Dendritic cell treated with granulocyte-macrophage colony-stimulating factor and Interleukin-4, amounts not matched to agents 40 ng/mL and 50 ng/mL, for 4 days (primary cell): ENCODE results near the gene SCAF4.
"Not testable (repeated sequence)": the region's sequence is repeated elsewhere in the genome, so short reads cannot be mapped to it uniquely, and the experiment has no call there.

Experiments used
- H3K27ac Mint-ChIP-seq: one replicate; pipeline ENCODE4 v1.8.0; 2022; ENCODE audit warnings: mild to moderate bottlenecking, mixed read lengths
- H3K27me3 Mint-ChIP-seq: one replicate; pipeline ENCODE4 v1.8.0; 2022; ENCODE audit warnings: mild to moderate bottlenecking, mixed read lengths
- H3K36me3 Mint-ChIP-seq: one replicate; pipeline ENCODE4 v1.8.0; 2022; ENCODE audit warnings: low read depth, mixed read lengths
- H3K4me1 Mint-ChIP-seq: one replicate; pipeline ENCODE4 v1.8.0; 2022; ENCODE audit warnings: low read depth, mixed read lengths
- H3K4me3 Mint-ChIP-seq: one replicate; pipeline ENCODE4 v1.8.0; 2022; ENCODE audit warnings: mild to moderate bottlenecking, moderate library complexity, mixed read lengths
- H3K9me3 Mint-ChIP-seq: one replicate; pipeline ENCODE4 v1.8.0; 2022; ENCODE audit warnings: mixed read lengths
- intact Hi-C: fragments of 100-400 bp; cut with micrococcal nuclease; formaldehyde crosslinking; loops from one replicate; pipeline ENCODE4 v1.15.0; 2022

SCAF4 gene

GRCh38 chr21:31651491-31651890 is 80.4 kb downstream of the SCAF4 start:
- H3K4me1 Mint-ChIP-seq, H3K4me3 Mint-ChIP-seq, H3K27ac Mint-ChIP-seq, H3K9me3 Mint-ChIP-seq, intact Hi-C loops, H3K27me3 Mint-ChIP-seq, H3K36me3 Mint-ChIP-seq: not testable (repeated sequence)

DNA sequence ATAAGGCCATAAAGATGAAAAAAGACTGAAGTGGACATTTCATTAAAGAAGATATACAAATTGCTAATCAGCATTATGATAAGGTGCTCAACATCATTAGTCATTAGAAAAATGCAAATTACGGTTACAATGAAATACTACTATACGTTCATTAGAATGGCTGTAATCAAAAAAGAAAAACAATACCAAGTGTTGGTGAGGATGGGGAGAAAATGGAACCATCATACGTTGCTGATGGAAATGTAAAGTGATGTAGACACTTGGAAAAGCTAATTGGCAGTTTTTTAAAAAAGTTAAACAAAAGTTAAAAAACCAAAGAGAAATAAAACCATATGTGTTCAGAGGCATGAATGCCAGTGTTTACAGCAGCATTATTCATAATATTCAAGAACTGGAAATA is 81.0 kb downstream of the SCAF4 start:
- intact Hi-C loops: no loop called here
- no peaks in the 10 kb centered on the region for H3K36me3 Mint-ChIP-seq

GRCh38 chr21:31647650-31648049 is 84.3 kb downstream of the SCAF4 start:
- Mint-ChIP-seq H3K9me3 (no peaks in the 10 kb centered on the region), H3K4me1 (no peaks in the 10 kb centered on the region), H3K4me3 (no peak overlapping the region), H3K27ac (no peak overlapping the region), H3K36me3 (no peaks in the 10 kb centered on the region), H3K27me3 (no peaks in the 10 kb centered on the region)
- intact Hi-C loops: no loop called here

More for the DNA sequence above, 81.0 kb downstream of the SCAF4 start:
- Mint-ChIP-seq H3K27ac (no peak overlapping the region), H3K27me3 (peaks cover 4% of the 10 kb centered on the region), H3K4me3 (no peak overlapping the region), H3K9me3 (no peaks in the 10 kb centered on the region), H3K4me1 (peaks cover 6% of the 10 kb centered on the region)

GRCh38 chr21:31644643-31645042 is 87.3 kb downstream of the SCAF4 start:
- intact Hi-C loops: no loop called here
- H3K9me3 Mint-ChIP-seq: no peaks in the 10 kb centered on the region
- no peak overlapping the region for H3K4me3 Mint-ChIP-seq
- H3K4me1 Mint-ChIP-seq: no peaks in the 10 kb centered on the region
- H3K27ac Mint-ChIP-seq: no peak overlapping the region
- no peaks in the 10 kb centered on the region for H3K27me3 Mint-ChIP-seq
- no peaks in the 10 kb centered on the region for H3K36me3 Mint-ChIP-seq

GRCh38 chr21:31641416-31641922 is 90.4 kb downstream of the SCAF4 start:
- Mint-ChIP-seq H3K27me3 (no peaks in the 10 kb centered on the region), H3K4me3 (no peak overlapping the region), H3K27ac (no peak overlapping the region), H3K4me1 (no peaks in the 10 kb centered on the region), H3K36me3 (no peaks in the 10 kb centered on the region), H3K9me3 (peaks cover 8% of the 10 kb centered on the region)
- intact Hi-C loops: no loop called here

DNA sequence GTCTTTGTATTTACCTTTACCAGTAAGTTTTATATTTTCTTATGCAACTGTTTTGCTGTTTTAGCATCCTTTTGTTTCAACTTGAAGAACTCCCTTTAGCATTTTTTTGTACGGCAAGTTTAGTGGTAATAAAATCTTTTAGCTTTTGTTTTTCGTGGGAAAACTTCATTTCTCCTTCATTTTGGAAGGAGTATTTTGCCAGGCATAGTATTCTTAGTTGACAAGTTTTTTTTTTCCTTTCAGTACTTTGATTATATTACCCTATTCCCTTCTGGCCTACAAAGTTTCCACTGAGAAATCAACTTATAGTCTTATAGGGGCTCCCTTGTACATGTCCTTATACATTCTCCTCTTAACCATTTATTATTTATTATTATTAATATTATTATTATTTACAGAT is 95.0 kb downstream of the SCAF4 start:
- H3K36me3 Mint-ChIP-seq: no peaks in the 10 kb centered on the region
- H3K27me3 Mint-ChIP-seq: no peaks in the 10 kb centered on the region
- no peaks in the 10 kb centered on the region for H3K4me1 Mint-ChIP-seq
- H3K4me3 Mint-ChIP-seq: no peak overlapping the region
- intact Hi-C loops: no loop called here
- peaks cover 8% of the 10 kb centered on the region for H3K9me3 Mint-ChIP-seq
- no peak overlapping the region for H3K27ac Mint-ChIP-seq

DNA sequence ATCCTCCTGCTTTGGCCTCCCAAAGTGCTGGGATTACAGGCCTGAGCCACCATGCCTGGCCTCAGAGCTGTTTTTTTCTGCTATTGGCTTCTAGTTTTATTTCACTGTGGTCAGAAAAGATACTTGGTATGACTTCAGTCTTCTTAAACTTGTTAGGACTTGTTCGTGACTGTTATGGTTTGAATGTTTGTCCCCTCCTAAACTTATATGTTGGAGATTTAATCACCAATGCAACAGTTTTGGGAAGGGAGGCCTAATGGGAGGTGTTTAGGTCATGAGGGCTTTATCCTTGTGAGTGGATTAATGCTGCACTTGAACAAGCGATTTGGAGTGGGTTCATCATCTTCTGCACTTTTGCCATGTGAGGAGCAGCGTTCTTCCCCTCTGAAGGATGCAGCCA is 96.9 kb downstream of the SCAF4 start:
- Mint-ChIP-seq H3K27me3 (no peaks in the 10 kb centered on the region), H3K36me3 (no peaks in the 10 kb centered on the region), H3K9me3 (peaks cover 8% of the 10 kb centered on the region), H3K4me3 (no peak overlapping the region), H3K27ac (no peak overlapping the region), H3K4me1 (no peaks in the 10 kb centered on the region)
- intact Hi-C loops: no loop called here

- intact Hi-C loops, H3K36me3 Mint-ChIP-seq, H3K4me3 Mint-ChIP-seq, H3K27me3 Mint-ChIP-seq, H3K27ac Mint-ChIP-seq, H3K4me1 Mint-ChIP-seq, H3K9me3 Mint-ChIP-seq: not testable (repeated sequence)
These were observed 100.0 kb downstream of the SCAF4 start for GRCh38 chr21:31631881-31632280.

DNA sequence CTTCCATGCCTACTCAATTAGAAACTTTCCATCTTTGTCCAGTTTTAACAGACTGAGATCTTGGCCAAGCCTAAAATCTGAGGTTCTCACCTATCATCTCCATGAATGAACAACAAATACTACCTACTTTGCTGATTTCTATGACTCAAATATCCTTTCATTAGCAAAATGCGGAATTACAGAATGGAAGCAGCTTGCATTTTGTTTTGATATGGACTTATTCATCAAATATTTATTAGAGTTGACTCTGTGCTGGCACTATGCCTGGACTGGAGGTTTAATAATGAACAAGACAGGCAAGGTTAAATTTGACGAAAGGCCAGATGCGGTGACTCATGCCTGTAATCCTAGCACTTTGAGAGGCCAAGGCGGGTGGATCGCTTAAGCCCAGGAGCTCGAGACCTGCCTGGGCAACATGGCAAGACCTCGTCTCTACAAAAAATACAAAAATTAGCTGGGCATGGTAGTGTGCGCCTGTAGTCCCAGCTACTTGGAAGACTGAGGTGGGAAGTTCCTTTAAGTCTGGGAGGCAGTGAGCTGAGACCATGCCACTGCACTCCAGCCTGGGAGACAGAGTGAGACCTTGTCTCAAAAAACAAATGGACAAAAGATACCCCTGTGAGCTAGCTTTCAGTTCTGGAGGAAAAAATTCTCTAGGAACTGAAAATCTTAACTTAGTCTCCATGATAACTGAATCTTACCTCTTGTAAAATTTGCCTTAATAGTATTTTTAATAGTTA is 101.8 kb downstream of the SCAF4 start:
- Mint-ChIP-seq H3K27me3 (no peaks in the 10 kb centered on the region), H3K27ac (no peak overlapping the region), H3K4me1 (no peaks in the 10 kb centered on the region), H3K4me3 (no peak overlapping the region), H3K36me3 (no peaks in the 10 kb centered on the region), H3K9me3 (no peaks in the 10 kb centered on the region)
- intact Hi-C loops: no loop called here

GRCh38 chr21:31624961-31625491 is 106.9 kb downstream of the SCAF4 start:
- Mint-ChIP-seq H3K9me3 (no peaks in the 10 kb centered on the region), H3K4me3 (no peak overlapping the region), H3K36me3 (no peaks in the 10 kb centered on the region), H3K27me3 (no peaks in the 10 kb centered on the region), H3K27ac (no peak overlapping the region), H3K4me1 (peaks cover 6% of the 10 kb centered on the region)
- intact Hi-C loops: no loop called here

GRCh38 chr21:31624181-31624580 is 107.7 kb downstream of the SCAF4 start:
- Mint-ChIP-seq H3K27me3 (no peaks in the 10 kb centered on the region), H3K4me3 (no peak overlapping the region), H3K36me3 (no peaks in the 10 kb centered on the region), H3K9me3 (peaks cover 2% of the 10 kb centered on the region), H3K27ac (no peak overlapping the region), H3K4me1 (peaks cover 6% of the 10 kb centered on the region)
- intact Hi-C loops: no loop called here

GRCh38 chr21:31623664-31624063 is 108.3 kb downstream of the SCAF4 start:
- peaks cover 7% of the 10 kb centered on the region for H3K9me3 Mint-ChIP-seq

GRCh38 chr21:31622397-31622796 is 109.5 kb downstream of the SCAF4 start:
- Mint-ChIP-seq H3K4me3 (no peak overlapping the region), H3K27ac (no peak overlapping the region), H3K27me3 (no peaks in the 10 kb centered on the region), H3K36me3 (no peaks in the 10 kb centered on the region), H3K9me3 (peaks cover 8% of the 10 kb centered on the region), H3K4me1 (peaks cover 6% of the 10 kb centered on the region)
- intact Hi-C loops: no loop called here

More at GRCh38 chr21:31623664-31624063, 108.3 kb downstream of the SCAF4 start:
- Mint-ChIP-seq H3K4me3 (no peak overlapping the region), H3K27me3 (no peaks in the 10 kb centered on the region), H3K4me1 (peaks cover 6% of the 10 kb centered on the region), H3K27ac (no peak overlapping the region), H3K36me3 (no peaks in the 10 kb centered on the region)
- intact Hi-C loops: no loop called here
